ENCODE data around the gene FKBP2. TPM values are rescaled to one million over a fixed set of nuclear protein-coding genes. Genes with fewer than 3 reads are reported as not detected.

The FKBP2 gene
- total RNA-seq, 1 donor, result 34.3 TPM

GRCh38 chr11:64229090-64229743, 11.7 kb upstream of the FKBP2 start:
- TF ChIP-seq CTCF (IDR thresholded peaks at IDR 0.05; ENCODE audit: insufficient read depth, low read length), result no peak
- no peak for DNase-seq (ENCODE audit: low read depth)
- H3K4me3 ChIP-seq (ENCODE audit: low read depth, low read length), result peak overlapping the region; percentile 76

GRCh38 chr11:64229744-64230170, 11.1 kb upstream of the FKBP2 start:
- no peak for DNase-seq (ENCODE audit: low read depth)
- H3K4me3 ChIP-seq (ENCODE audit: low read depth, low read length), result peak overlapping the region; percentile 76
- TF ChIP-seq CTCF (IDR thresholded peaks at IDR 0.05; ENCODE audit: insufficient read depth, low read length), result no peak

- TF ChIP-seq CTCF (IDR thresholded peaks at IDR 0.05; ENCODE audit: insufficient read depth, low read length), result no peak
Measured at GRCh38 chr11:64230171-64230984, 10.5 kb upstream of the FKBP2 start, which contains the start of gene DNAJC4. Gene DNAJC4, plus strand, starts transcription at chr11:64230548. Its CDS starts 307 bp downstream, at chr11:64230855.

GRCh38 chr11:64230985-64231365, 9.9 kb upstream of the FKBP2 start:
- H3K4me3 ChIP-seq (ENCODE audit: low read depth, low read length), result peak overlapping the region; percentile 76
- no peak for TF ChIP-seq CTCF (IDR thresholded peaks at IDR 0.05; ENCODE audit: insufficient read depth, low read length)
- DNase-seq (ENCODE audit: low read depth), result no peak

More at GRCh38 chr11:64230171-64230984, 10.5 kb upstream of the FKBP2 start, which contains the start of gene DNAJC4:
- peak; percentile 77 for DNase-seq (ENCODE audit: low read depth)
- H3K4me3 ChIP-seq (ENCODE audit: low read depth, low read length), result peak within 1 kb of the TSS; percentile 76

- no peak for TF ChIP-seq CTCF (IDR thresholded peaks at IDR 0.05; ENCODE audit: insufficient read depth, low read length)
- DNase-seq (ENCODE audit: low read depth), result no peak
- H3K4me3 ChIP-seq (ENCODE audit: low read depth, low read length), result no peak overlapping the region
Measured at GRCh38 chr11:64231546-64231945, 9.3 kb upstream of the FKBP2 start.

GRCh38 chr11:64232182-64232966, 8.5 kb upstream of the FKBP2 start:
- H3K4me3 ChIP-seq (ENCODE audit: low read depth, low read length), result no peak overlapping the region
- DNase-seq (ENCODE audit: low read depth), result no peak
- no peak for TF ChIP-seq CTCF (IDR thresholded peaks at IDR 0.05; ENCODE audit: insufficient read depth, low read length)
